ENCODE measurements around the gene ZSCAN31.
A peak's percentile ranks its signal among the peaks of the same experiment; 100 is the strongest.

The ZSCAN31 gene

DNA sequence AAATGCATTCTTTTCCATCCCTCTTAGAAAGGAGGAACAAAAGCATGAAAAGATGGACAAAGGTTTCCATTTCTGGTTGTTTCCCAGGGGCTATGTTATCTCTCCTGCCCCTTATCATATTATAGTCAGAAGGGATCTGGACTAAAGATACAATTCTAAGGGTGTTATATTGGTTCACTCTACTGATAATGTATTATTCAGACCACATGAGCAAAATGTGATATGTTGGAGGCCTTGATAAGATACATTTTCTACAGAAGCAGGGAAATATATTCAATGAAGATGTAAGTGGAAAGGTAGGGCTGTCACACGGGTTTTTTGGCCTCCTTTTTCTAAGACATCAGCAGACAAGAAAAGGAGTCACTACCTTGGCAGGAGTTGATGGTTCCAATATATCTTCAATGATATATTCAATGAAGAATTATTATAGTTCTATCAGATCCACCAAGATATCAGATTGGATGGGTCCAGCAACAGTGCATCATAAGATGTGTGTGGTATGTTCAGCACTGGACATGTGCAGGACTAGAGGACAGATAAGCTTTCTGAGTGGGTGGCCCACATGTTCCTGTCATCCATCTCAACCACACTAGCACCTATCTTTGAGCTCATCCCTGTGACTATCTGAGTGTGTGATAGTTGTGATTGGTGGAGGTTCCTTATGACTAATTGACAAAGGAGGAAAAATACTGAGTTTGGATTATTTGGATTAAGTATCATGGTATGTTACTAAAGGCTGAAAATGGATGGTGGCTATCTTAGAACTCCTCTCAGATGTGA lies 8.1 kb upstream of the ZSCAN31 start:
- DNase-seq (ENCODE audit: insufficient read length, low spot score) (no peak), FAIRE-seq (no peak)
- TF ChIP-seq CTCF (IDR thresholded peaks at IDR 0.05; ENCODE audit: insufficient read depth, missing control alignments): no peak

- no peak for DNase-seq (ENCODE audit: insufficient read length, low spot score)
- TF ChIP-seq CTCF (IDR thresholded peaks at IDR 0.05; ENCODE audit: insufficient read depth, missing control alignments): no peak
- FAIRE-seq: no peak
Observed at GRCh38 chr6:28340310-28341095, 4.6 kb upstream of the ZSCAN31 start.

GRCh38 chr6:28337121-28337520 lies 1.2 kb upstream of the ZSCAN31 start:
- TF ChIP-seq CTCF (IDR thresholded peaks at IDR 0.05; ENCODE audit: insufficient read depth, missing control alignments): no peak
- FAIRE-seq (no peak), DNase-seq (ENCODE audit: insufficient read length, low spot score) (no peak)

DNA sequence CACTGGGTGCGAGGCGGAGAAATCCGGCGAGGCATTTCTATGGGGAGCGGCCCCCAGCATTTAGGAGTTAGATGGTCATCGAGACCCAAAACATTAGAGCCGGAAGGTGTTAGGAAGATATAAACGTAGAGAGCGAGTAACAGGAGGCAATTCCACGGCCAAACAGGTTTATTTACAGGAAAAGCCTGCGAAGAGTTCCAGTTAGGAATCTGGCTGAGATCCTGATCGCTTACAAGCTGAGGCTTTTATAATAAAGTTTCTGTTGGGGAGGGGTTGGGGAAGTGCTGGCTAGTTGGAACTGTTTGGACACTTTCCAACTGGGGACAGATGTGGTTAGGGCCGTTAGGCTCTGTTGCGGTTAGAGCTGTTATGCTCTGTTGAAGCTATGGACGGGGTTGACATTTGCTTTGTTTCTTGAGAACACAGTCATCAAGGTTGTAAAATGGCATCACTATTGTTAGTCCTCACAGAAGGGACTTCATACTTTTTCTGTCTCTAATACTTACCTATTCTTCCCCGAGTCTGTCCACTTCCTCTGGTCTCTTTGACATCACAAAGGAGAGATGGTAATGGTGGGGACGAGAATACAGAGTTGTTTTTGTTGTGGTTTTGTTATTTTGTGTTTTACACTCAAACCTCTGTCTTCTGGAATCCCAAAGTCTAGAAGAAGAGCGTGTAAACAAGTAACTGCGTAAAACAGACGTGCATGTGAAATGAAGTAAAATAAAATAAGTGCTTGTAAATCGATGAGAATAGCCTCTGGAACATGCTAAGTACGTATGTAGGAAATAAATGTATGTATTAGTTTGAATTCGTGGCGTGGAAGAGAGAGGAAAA lies 554 bp upstream of the ZSCAN31 start:
- no peak for TF ChIP-seq CTCF (IDR thresholded peaks at IDR 0.05; ENCODE audit: insufficient read depth, missing control alignments)
- DNase-seq (ENCODE audit: insufficient read length, low spot score) (no peak), FAIRE-seq (no peak)

DNA sequence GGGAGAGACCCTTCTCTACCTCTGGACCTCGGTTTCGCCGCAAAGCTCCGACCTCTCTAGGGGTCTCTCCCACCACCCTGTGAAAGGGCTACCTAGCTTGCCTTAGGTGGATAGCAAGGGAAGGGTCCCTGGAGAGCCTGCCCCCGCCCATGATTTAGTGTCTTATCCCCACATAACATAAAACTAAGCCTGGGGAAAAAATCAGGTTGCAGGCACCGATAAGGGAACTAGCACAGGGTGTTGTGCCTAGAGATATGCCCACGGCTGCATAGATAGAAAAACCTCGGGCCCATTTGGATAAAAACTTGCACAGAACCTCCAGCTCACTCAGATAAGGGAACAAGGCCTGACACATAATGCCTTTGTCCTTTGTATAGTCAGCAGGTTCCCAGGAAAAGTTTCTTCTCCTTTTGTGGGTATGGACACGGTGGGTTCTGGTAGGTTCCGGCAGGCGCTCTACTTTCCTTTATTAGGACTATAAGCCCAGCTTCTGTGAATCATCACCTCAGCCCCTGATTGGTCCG lies 846 bp downstream of the ZSCAN31 start:
- no peak for FAIRE-seq
- no peak for DNase-seq (ENCODE audit: insufficient read length, low spot score)
- TF ChIP-seq CTCF (IDR thresholded peaks at IDR 0.05; ENCODE audit: insufficient read depth, missing control alignments): no peak

DNA sequence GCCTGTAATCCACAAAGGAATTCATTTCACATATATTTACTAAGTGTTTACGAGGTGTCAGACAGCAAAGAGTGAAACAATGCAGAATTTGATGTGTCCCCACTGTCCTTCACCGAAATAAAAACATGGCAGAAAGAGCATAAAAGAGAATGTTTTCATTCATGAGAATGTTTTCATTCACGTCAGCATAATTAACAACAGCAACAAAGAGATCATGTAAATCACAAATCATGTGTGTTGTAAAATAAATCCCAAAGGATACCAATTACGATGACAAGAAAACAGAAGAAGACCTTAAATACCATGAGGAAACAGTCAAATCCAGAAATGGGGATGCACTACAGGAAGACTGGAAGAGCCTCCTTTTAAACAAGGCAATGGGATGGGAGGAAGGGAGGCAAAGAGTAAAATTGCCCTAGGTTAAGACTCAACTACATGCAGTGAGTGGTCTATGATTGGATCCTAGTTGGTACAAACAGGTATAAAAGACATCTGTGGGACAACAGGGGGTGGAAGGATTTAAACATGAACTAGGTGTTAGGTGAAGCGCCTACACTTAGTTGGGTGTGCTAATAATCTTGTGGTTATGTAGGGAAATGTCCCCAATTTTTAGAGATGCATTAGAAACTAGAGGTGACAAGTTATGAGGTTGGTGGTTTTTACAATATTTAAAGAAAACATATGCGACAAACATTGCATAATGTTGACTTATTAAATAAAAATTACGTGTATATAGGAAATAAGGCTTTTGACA lies 1.5 kb downstream of the ZSCAN31 start:
- FAIRE-seq: peak; percentile 56
- no peak for TF ChIP-seq CTCF (IDR thresholded peaks at IDR 0.05; ENCODE audit: insufficient read depth, missing control alignments)
- DNase-seq (ENCODE audit: insufficient read length, low spot score): no peak

All from D721Med (cell line).